Activated CD8-positive, alpha-beta memory T cell treated with anti-CD3 and anti-CD28 coated beads for 36 hours (primary cell): ENCODE measurements around the gene EVX2. TPM values are rescaled to one million over a fixed set of nuclear protein-coding genes. Genes with fewer than 3 reads are reported as not detected.

Source experiments
- CTCF ChIA-PET: fragments of 350-600 bp; sonication (Branson Sonifier 250); formaldehyde crosslinking; loops from one replicate; lab custom pipeline; 2021; ENCODE audit warnings: antibody characterized with exemption; lab: Charles Lee
- POLR2A ChIA-PET: fragments of 350-600 bp; sonication (Branson Sonifier 250); formaldehyde crosslinking; loops from one replicate; lab custom pipeline; 2021; ENCODE audit warnings: antibody characterized with exemption; lab: Charles Lee
- total RNA-seq, 2 experiments: library from RNA; stranded (reverse); gene quantifications; one replicate each; pipeline ENCODE4 v1.2.3, GENCODE V29; 2021

Gene EVX2
- total RNA-seq, 2 experiments from 2014 or later, result not detected

GRCh38 chr2:176099728-176100546 is 16.2 kb upstream of the EVX2 start, which contains the start of gene HOXD12:
Gene HOXD12 (plus strand): TSS chr2:176099795. CDS start chr2:176099802, 7 bp downstream.
- ChIA-PET CTCF (no interaction called here), POLR2A (no interaction called here)

DNA sequence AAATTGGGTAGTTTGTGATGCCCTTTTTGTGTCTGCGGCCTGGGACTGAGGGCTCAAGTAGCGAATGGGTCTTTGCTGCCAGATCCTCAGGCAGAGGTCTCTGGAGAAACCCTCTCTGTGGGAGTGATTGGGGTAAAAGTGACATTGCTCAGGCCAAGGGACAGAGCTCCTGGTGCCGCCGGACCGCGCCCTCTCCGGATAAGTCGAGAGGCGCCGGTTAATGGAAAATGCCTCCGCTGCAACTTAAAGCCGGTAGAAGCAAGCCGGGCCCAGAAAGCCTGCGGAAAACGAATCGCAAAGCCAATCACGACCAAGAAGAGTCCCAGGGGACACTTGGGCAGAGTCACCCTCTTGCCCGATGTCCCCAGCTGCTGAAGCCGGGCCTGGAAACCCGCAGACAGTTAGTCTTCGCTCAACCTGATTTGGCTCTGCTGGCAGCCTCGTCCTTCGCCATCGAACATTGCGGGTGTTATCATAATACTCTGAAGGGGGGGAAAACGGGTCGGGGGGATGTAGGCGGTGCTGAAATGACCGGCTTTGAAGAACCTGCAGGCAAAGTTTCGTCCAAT is 15.5 kb upstream of the EVX2 start:
- CTCF ChIA-PET, result no interaction called here

DNA sequence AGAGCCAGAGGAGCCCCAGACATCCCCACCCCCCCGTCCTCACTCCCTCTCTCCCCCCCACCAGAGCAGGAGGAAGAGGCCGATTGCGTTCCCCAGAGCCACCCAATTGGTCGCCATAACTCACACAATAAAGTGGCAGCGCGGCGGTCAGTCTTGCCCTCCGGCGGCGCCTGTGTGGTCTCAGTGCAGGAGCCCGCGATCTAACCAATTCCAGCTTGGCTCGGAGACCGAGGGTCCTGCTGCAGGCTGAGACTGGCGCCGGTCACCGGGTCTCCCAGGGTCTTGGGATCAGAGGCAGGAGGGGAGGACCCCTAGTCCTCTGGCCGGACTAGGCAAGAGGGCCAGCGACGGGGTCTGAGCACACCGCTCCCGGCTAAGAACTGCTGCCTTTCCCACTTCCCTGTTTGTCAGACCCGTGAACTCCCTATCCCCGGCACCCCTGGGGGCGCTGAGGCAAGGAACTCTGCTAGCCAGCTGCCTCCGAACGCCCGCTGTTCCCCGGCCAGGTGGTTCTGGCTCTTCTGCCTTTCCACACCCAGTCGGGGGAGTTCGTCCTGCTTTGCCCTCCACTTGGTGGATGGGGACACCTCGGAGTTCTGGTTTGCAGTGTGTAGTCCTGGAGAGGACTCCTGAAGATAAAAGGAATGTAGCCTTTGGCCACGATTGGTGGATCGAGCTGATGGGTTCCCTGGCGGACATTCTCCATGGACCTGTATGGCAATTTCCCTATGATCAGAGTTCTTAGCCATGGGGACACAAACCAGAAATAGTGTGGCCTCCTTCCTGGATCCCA is 14.8 kb upstream of the EVX2 start:
- CTCF ChIA-PET, result interaction anchor here (0.7 to 2.1 kb wide), 6 partner anchors 8 to 411 kb away, joined by 3 to 14 read pairs (median 6); partner anchors contain the start of gene HOXD11
- POLR2A ChIA-PET, result no interaction called here

More for the DNA sequence above, 15.5 kb upstream of the EVX2 start:
- POLR2A ChIA-PET, result no interaction called here

- CTCF ChIA-PET, result interaction anchor here (0.5 to 2.1 kb wide), 9 partner anchors 9 to 1813 kb away, joined by 3 to 14 read pairs (median 5); partner anchors contain the start of gene HOXD11
- POLR2A ChIA-PET, result no interaction called here
Observed at GRCh38 chr2:176097820-176098365, 14.1 kb upstream of the EVX2 start.

DNA sequence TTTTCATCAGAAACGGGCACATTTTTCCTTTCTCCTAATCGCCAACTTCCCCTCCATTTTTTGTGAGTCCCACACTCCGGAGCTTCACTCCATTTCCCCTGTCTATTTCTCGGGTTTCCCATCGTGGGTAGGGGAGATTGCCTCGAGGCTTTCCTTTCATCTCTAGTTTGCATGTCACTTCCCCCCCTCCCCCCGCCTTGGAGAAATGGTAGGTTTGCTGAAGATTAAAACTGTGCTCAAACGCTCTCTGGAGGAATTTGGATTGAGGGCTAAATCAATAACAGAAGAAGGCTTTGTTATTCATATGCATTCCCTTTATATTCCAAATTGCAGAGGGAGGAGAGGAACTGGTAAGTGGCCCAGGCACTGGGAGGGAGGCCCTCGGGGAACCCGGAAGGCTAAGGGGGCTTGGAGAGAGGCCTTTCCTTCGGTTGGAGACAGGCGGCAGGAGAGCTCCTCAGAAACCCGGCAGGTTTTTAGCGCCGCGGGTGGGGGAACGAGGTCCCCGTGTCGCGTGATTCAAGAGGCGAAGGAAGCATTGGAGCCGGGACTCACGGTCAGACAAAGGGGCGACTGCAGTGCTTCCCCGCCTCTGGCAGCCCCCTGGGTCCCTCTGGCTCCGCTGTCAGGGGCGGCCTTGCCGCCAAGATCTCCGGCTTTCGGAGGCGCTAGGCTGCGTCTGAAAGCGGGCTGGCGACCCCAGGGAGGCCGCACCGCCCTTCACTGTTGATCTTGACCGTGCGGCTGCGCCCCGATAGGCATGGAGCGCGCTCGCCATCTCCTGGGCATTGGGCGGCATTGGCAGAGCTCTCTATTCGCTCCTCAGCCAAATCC is 13.4 kb upstream of the EVX2 start:
- CTCF ChIA-PET, result interaction anchor here (0.5 to 2.1 kb wide), 9 partner anchors 8 to 1813 kb away, joined by 3 to 14 read pairs (median 5); partner anchors contain the start of gene HOXD11
- POLR2A ChIA-PET, result no interaction called here

DNA sequence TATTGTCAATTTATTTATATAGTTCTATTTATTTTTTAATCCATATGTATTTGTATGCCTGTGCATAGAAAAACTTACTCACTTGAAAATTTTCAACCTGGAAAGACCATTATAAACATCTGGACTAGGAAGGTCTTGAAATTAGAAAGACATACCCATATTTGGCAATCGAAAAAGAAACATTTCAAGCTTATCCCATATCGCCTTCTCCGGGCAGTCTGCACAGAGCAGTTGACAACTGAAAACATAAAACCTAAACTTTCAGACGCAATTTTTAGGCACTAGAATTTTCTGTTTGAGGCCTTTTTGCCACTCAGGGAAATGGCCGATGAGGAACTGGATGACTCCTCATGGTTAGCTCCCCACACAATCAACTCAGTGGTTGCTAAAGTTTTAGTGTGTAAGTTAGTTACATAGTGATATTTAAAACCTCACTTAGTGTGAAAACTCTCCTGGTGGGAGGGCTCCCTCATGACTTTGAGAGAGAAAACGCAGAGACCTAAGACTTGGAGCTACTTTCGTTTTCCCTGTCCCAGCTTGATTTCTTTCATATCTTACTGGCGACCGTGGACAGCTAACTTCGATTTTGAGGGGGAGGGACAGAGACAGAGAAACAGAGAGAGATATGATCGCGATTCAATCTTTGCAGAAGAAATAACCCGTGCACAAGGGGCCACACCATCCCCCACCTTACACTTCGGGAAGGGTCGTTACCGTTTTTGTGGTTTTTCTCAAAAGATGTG is 12.7 kb upstream of the EVX2 start:
- POLR2A ChIA-PET, result no interaction called here
- CTCF ChIA-PET, result interaction anchor here (0.5 to 2.1 kb wide), 4 partner anchors 8 to 784 kb away, joined by 3 to 14 read pairs (median 6); partner anchors contain the start of gene HOXD11

DNA sequence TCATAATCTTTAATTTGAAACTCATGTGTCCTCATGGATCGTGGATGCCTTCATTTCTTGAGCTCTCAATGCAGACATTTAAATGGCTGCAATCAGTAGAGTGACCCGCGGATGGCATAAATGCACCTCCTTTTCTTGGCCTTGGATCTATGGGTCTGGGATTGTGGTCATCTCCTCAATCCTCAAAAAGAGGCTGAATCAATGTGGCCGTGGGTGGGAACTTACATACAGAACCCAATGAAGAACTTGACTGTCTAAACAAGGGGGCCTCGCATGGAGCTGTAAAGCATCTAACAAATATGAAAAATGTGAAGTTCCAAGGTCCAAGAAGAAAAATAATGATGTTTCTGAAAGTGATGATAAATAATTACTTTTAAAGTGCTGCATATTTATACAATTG is 11.7 kb upstream of the EVX2 start:
- POLR2A ChIA-PET, result no interaction called here
- CTCF ChIA-PET, result no interaction called here

- ChIA-PET POLR2A (no interaction called here), CTCF (interaction anchor here (0.6 to 1.2 kb wide), 2 partner anchors 57 to 403 kb away, joined by 3 to 4 read pairs; no protein-coding TSS in a partner anchor)
Observed at GRCh38 chr2:176094349-176094748, 10.6 kb upstream of the EVX2 start.

GRCh38 chr2:176093898-176094249 is 10.1 kb upstream of the EVX2 start:
- ChIA-PET POLR2A (no interaction called here), CTCF (interaction anchor here (1.2 kb wide), 1 partner anchor 403 kb away, joined by 4 read pairs; no protein-coding TSS in a partner anchor)

GRCh38 chr2:176093145-176093897 is 9.6 kb upstream of the EVX2 start:
- ChIA-PET CTCF (interaction anchor here (1.2 kb wide), 1 partner anchor 402 kb away, joined by 4 read pairs; no protein-coding TSS in a partner anchor), POLR2A (no interaction called here)

GRCh38 chr2:176092270-176093144 is 8.7 kb upstream of the EVX2 start, which contains the start of gene HOXD13:
Gene HOXD13 (plus strand): TSS chr2:176092721. CDS start chr2:176092891, 170 bp downstream.
- ChIA-PET CTCF (no interaction called here), POLR2A (no interaction called here)

DNA sequence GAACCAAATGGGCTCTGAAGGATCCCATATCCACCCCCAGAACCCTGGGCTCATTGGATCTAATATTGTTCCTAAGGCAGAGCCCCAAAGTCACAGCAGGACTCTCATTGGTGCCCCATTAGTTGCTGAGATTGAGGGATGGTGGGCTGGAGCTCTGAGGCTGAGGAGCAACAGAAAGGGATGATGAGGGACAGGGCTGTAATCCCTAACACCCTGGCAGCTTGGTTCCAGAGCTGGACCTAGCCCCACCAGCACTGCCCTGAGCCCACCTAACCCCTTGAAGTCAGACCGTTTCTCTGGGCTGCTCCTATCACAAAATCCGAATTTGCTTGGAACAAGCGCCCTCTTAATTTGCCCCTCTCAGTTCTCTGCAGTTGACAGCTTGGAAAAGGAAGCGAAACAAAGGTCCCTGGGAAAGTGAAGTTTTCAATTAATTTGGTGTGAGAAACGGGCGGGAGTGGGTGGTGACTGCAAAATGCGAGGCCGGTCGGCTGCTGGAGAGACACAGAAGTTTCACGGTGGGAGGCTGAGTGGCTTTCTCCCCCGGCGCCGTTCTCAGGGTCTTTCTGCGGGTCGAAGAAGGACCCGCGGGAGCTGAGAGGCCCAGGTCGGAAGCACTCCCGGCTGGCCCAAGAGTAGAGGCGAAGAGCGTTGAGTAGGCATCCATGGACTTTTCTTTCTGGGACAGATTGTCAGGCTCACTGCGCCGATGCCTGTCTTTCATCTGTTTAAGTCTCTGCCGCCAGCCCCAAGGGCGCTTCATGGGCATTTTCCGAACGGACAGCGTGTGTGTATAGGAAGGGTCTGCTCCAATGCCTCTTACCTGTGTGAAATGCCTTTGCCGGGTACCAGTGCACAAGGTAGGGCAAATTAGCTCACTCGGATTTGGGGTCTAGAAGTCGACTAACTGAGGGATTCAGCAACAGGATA is 7.8 kb upstream of the EVX2 start:
- CTCF ChIA-PET, result no interaction called here

GRCh38 chr2:176090862-176091261 is 7.1 kb upstream of the EVX2 start:
- CTCF ChIA-PET, result no interaction called here
- POLR2A ChIA-PET, result no interaction called here

More for the DNA sequence above, 7.8 kb upstream of the EVX2 start:
- POLR2A ChIA-PET, result no interaction called here

DNA sequence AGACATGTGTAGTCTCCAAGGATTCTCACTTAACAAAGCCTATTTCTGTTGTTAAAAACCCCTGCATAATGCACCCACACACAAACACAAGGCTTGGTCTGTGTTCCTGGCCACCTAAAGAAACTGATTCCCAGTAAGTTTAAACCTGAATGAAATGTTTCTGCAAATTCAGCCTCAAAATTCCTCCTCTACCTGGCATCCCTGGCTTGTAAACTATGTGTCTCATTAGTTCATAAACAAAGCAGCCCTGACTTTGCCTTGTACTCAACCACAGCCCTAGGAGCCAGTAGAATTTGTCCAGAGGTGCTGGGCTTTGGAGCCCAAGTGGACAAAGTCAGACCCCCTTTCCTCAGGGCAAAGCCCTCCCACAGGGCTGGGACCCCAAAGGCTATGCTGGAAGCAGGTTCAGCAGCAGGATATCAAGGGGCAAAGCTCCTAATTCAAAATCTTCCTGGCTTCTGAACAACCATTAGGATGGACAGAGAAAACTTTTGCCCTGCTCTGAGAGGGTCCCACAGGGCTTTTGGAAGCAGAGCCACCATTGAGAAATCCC is 6.2 kb upstream of the EVX2 start:
- ChIA-PET POLR2A (no interaction called here), CTCF (interaction anchor here (2.3 kb wide), 1 partner anchor 8 kb away, joined by 8 read pairs; no protein-coding TSS in a partner anchor)
